SW 1271 (cell line): ENCODE measurements around the gene SLC6A18.

Experiments
- DNase-seq, 2 experiments: peaks; one replicate each; lab custom pipeline; 2025; lab: John Stamatoyannopoulos, UW

SLC6A18 gene

GRCh38 chr5:1187234-1187949 is 37.8 kb upstream of the SLC6A18 start:
- DNase-seq = no peak

GRCh38 chr5:1187950-1188334 is 37.2 kb upstream of the SLC6A18 start:
- no peak for DNase-seq

GRCh38 chr5:1188464-1188863 is 36.7 kb upstream of the SLC6A18 start:
- DNase-seq = no peak

GRCh38 chr5:1189269-1189668 is 35.9 kb upstream of the SLC6A18 start:
- DNase-seq = no peak

- no peak for DNase-seq
Measured at GRCh38 chr5:1190278-1190677, 34.9 kb upstream of the SLC6A18 start.

- no peak for DNase-seq
Measured at GRCh38 chr5:1190837-1191239, 34.3 kb upstream of the SLC6A18 start.

- no peak for DNase-seq
Measured at GRCh38 chr5:1192971-1193590, 32.1 kb upstream of the SLC6A18 start.

GRCh38 chr5:1193591-1193985 is 31.6 kb upstream of the SLC6A18 start:
- DNase-seq = no peak

GRCh38 chr5:1194378-1194777 is 30.8 kb upstream of the SLC6A18 start:
- DNase-seq = no peak

- no peak for DNase-seq
Measured at GRCh38 chr5:1195439-1195838, 29.7 kb upstream of the SLC6A18 start.

GRCh38 chr5:1195916-1196315 is 29.3 kb upstream of the SLC6A18 start:
- DNase-seq = no peak

- DNase-seq = no peak
Measured at GRCh38 chr5:1196562-1196961, 28.6 kb upstream of the SLC6A18 start.

GRCh38 chr5:1197876-1198666 is 27.1 kb upstream of the SLC6A18 start:
- no peak for DNase-seq

GRCh38 chr5:1199340-1199648 is 25.9 kb upstream of the SLC6A18 start:
- no peak for DNase-seq

GRCh38 chr5:1199649-1200494 is 25.3 kb upstream of the SLC6A18 start:
- DNase-seq = no peak

GRCh38 chr5:1200495-1201326 is 24.5 kb upstream of the SLC6A18 start:
- no peak for DNase-seq

GRCh38 chr5:1201327-1202025 is 23.7 kb upstream of the SLC6A18 start, which contains the start of gene SLC6A19:
SLC6A19 (plus strand) TSS chr5:1201595; CDS start chr5:1201651, 56 bp downstream.
- no peak for DNase-seq

- DNase-seq = no peak
Measured at GRCh38 chr5:1202026-1202797, 23.0 kb upstream of the SLC6A18 start.

GRCh38 chr5:1202798-1203185 is 22.4 kb upstream of the SLC6A18 start:
- no peak for DNase-seq
